Right cardiac atrium (tissue), 5 donors: ENCODE data around the gene LMNTD2. TPM values are rescaled to one million over a fixed set of nuclear protein-coding genes. Genes with fewer than 3 reads are reported as not detected.

ENCODE experiments used
- ATAC-seq, 2 donors: fragments of 200-7000 bp; cut with Tn5 transposase; one replicate each; pipeline versions ENCODE4 v1.8.0 to v1.9.1; 2020; ENCODE audit warnings: moderate library complexity in 2 of 2, mild to moderate bottlenecking in 1 of 2
- DNase-seq, 3 donors: peaks; one replicate each; pipeline ENCODE4 v3.0.0-alpha.2; 2020
- H3K27ac ChIP-seq: one replicate; pipeline ENCODE4 v1.5.1; 2013; ENCODE audit warnings: mild to moderate bottlenecking, low read length, control low read depth, moderate library complexity
- H3K27me3 ChIP-seq: one replicate; pipeline ENCODE4 v1.6.1; 2013; ENCODE audit not compliant: control insufficient read depth, insufficient read depth
- H3K4me1 ChIP-seq: one replicate; pipeline ENCODE4 v1.6.1; 2013; ENCODE audit warnings: low read length; ENCODE audit not compliant: control insufficient read depth, insufficient read depth
- H3K4me3 ChIP-seq: one replicate; pipeline ENCODE4 v1.5.1; 2013; ENCODE audit warnings: low read length, control low read depth
- H3K9me3 ChIP-seq: one replicate; pipeline ENCODE4 v1.6.1; 2013; ENCODE audit warnings: low read length; ENCODE audit not compliant: control insufficient read depth
- WGBS: extraction: QIAGEN DNeasy Blood & Tissue Kit; methylation state at CpG from one replicate; pipeline ENCODE4 v1.1.7; 2013; 5-methylcytosine and 5-hydroxymethylcytosine counted together
- intact Hi-C, 4 donors: fragments of 100-400 bp; cut with DNase I; formaldehyde crosslinking; loops; one replicate each; pipeline versions ENCODE4 v1.11.0 to v1.14.0; 2022 to 2023
- polyA plus RNA-seq: library from polyadenylated mRNA; stranded (reverse); fragments of 200-250 nt; gene quantifications from one replicate; pipeline ENCODE4 v1.2.3, GENCODE V29; 2013
- total RNA-seq, 4 donors: library from RNA; stranded (reverse); fragmentation: NEBNext Ultra II Directional; extraction: Animal tissue kit (Norgen Biotek cat#: 25700); gene quantifications; one replicate each; pipeline ENCODE4 v1.2.1, GENCODE V29; 2021
- donor health status: healthy with polysubstance abuse.
- donor health status: DM: no; HTN: yes; CAD: no.
- donor health status: DM: no; HTN: no; CAD: no.
- donor health status: DM: no; HTN: yes; CAD: no; lungs with severe emphysema.
- donor health status: DM: yes; HTN: yes; CAD: no.

The LMNTD2 gene
- total and polyA plus RNA-seq, 5 donors: 0.50 to 1.4 (median 0.66) TPM

- Histone ChIP-seq H3K9me3 (no peaks in the 10 kb centered on the region), H3K4me3 (no peak overlapping the region), H3K27me3 (no peaks in the 10 kb centered on the region), H3K4me1 (no peaks in the 10 kb centered on the region), H3K27ac (no peak overlapping the region)
- intact Hi-C loops: loop anchor here in 3 of 4 donors (5.0 to 10.0 kb wide), 2 partner anchors 175 to 177 kb away; no protein-coding TSS in a partner anchor
- WGBS: 94% methylated on average over 25 of the region's 25 CpGs
- ATAC-seq (no peak), DNase-seq (peak in 2 of 3 donors; percentile 13 to 57)
Measured at GRCh38 chr11:550021-550745, 10.4 kb downstream of the LMNTD2 start.

GRCh38 chr11:548700-549603, 11.6 kb downstream of the LMNTD2 start:
- intact Hi-C loops: no loop called here
- peak in 2 of 3 donors; percentile 10 to 33 for DNase-seq
- WGBS: 75% methylated on average over 32 of the region's 32 CpGs
- no peaks in the 10 kb centered on the region for H3K27me3 ChIP-seq
- no peak overlapping the region for H3K4me3 ChIP-seq
- ATAC-seq: no peak
- no peaks in the 10 kb centered on the region for H3K4me1 ChIP-seq
- H3K27ac ChIP-seq: no peak overlapping the region
- no peaks in the 10 kb centered on the region for H3K9me3 ChIP-seq

GRCh38 chr11:545171-545570, 15.4 kb downstream of the LMNTD2 start:
- no peaks in the 10 kb centered on the region for H3K27me3 ChIP-seq
- H3K4me1 ChIP-seq: no peaks in the 10 kb centered on the region
- ATAC-seq: no peak
- peak in 1 of 3 donors; percentile 8 for DNase-seq
- 90% methylated on average over 11 of the region's 11 CpGs for WGBS
- intact Hi-C loops: no loop called here
- no peaks in the 10 kb centered on the region for H3K9me3 ChIP-seq
- H3K27ac ChIP-seq: no peak overlapping the region
- no peak overlapping the region for H3K4me3 ChIP-seq

GRCh38 chr11:544817-545166, 15.7 kb downstream of the LMNTD2 start:
- intact Hi-C loops: no loop called here
- no peak overlapping the region for H3K4me3 ChIP-seq
- H3K4me1 ChIP-seq: no peaks in the 10 kb centered on the region
- DNase-seq (peak in 1 of 3 donors; percentile 44), ATAC-seq (peak in 1 of 2 donors; percentile 3)
- H3K9me3 ChIP-seq: no peaks in the 10 kb centered on the region
- H3K27me3 ChIP-seq: no peaks in the 10 kb centered on the region
- WGBS: 69% methylated on average over 5 of the region's 5 CpGs
- H3K27ac ChIP-seq: no peak overlapping the region

GRCh38 chr11:541433-541885, 19.1 kb downstream of the LMNTD2 start:
- DNase-seq: peak in 2 of 3 donors; percentile 33 to 50
- WGBS: 92% methylated on average over 20 of the region's 20 CpGs
- intact Hi-C loops: no loop called here

GRCh38 chr11:540583-541432, 19.7 kb downstream of the LMNTD2 start:
- no peaks in the 10 kb centered on the region for H3K27me3 ChIP-seq
- DNase-seq (peak in 2 of 3 donors; percentile 44 to 45), ATAC-seq (no peak)
- WGBS: 84% methylated on average over 23 of the region's 23 CpGs
- H3K27ac ChIP-seq: no peak overlapping the region
- intact Hi-C loops: no loop called here
- H3K9me3 ChIP-seq: no peaks in the 10 kb centered on the region
- H3K4me1 ChIP-seq: no peaks in the 10 kb centered on the region
- no peak overlapping the region for H3K4me3 ChIP-seq

More at GRCh38 chr11:541433-541885, 19.1 kb downstream of the LMNTD2 start:
- no peak for ATAC-seq
- no peaks in the 10 kb centered on the region for H3K9me3 ChIP-seq
- H3K4me3 ChIP-seq: no peak overlapping the region
- H3K27me3 ChIP-seq: no peaks in the 10 kb centered on the region
- H3K4me1 ChIP-seq: no peaks in the 10 kb centered on the region
- H3K27ac ChIP-seq: no peak overlapping the region

- 89% methylated on average over 8 of the region's 8 CpGs for WGBS
- no peak for ATAC-seq
- no peak overlapping the region for H3K4me3 ChIP-seq
- no peak overlapping the region for H3K27ac ChIP-seq
- no peaks in the 10 kb centered on the region for H3K9me3 ChIP-seq
- H3K4me1 ChIP-seq: no peaks in the 10 kb centered on the region
- intact Hi-C loops: no loop called here
- no peaks in the 10 kb centered on the region for H3K27me3 ChIP-seq
- DNase-seq: peak in 2 of 3 donors; percentile 42 to 49
Measured at GRCh38 chr11:539971-540481, 20.5 kb downstream of the LMNTD2 start.

DNA sequence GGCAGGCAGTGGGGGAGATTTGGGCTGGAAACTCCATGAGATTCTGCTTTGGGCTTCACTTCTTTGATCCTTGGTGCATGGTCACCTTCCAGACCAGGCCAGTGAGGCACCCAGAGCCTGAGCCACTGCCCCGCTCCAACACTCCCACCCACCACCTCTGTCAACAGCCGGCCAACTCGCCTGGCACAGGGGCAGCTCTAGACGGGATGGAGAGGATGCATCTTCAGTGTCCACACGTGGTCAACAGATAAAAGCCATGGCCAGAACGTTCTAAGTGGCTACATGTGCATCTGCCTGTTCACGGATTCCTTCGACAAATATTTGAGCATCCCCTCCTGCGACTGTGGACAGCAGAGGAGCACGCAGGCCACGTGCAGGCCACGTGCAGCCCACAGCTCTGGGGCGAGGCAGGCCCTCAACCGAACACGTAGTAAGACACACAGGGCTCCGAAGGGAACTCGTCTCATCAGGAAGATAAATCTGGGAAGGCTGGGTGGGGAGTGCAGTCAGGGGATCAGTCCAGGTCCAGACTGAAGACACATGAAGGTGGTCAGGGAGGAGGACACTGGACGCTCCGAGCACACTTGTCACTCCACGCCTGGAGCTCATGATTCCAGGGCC, 22.0 kb downstream of the LMNTD2 start:
- intact Hi-C loops: no loop called here
- H3K27ac ChIP-seq: no peak overlapping the region
- no peak for ATAC-seq

DNA sequence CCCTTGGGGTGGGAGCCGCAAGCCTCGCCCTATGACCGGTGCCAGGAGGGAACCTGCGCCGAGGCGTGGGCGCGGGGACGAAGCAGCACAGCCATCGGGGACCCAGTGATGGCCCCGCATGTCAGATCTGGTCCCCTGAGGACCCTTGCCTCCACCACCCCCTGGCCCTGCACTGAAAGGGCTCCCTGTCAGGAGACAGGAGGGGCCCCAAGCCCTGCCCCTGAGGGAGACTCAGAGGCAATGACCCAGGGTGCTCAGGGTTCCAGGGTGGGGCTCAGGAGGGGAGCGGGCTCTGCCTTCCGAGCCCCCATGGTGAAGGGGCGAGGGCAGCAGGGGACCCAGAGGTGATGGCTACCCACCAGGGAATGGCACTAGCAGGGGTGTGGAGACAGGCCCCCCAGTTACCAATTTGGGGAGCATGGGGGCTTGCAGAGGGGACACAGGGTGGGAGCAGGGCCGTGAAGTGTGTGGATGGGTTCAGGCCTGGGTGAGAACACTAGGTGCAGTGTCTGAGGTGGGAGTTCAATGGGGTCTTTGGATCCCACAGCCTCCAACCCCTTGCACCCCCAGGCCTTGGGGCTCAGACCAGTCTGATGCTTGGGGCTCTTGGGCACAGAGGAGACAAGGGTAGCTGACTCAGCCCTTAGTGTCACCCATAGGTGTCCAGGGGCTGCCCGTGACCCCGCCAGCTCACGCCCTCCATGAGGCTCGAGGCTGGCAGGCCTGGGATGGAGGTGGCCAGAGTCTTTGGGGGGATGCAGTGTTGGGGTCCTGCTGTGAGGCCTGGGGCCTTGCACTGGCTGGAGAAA, 22.7 kb downstream of the LMNTD2 start:
- DNase-seq: peak in 2 of 3 donors; percentile 13 to 57
- no peak overlapping the region for H3K4me3 ChIP-seq
- intact Hi-C loops: no loop called here
- H3K27ac ChIP-seq: no peak overlapping the region
- no peaks in the 10 kb centered on the region for H3K27me3 ChIP-seq
- no peak for ATAC-seq
- H3K4me1 ChIP-seq: no peaks in the 10 kb centered on the region
- no peaks in the 10 kb centered on the region for H3K9me3 ChIP-seq
- WGBS: 52% methylated on average over 19 of the region's 19 CpGs

More for the DNA sequence above, 22.0 kb downstream of the LMNTD2 start:
- H3K4me1 ChIP-seq: no peaks in the 10 kb centered on the region
- H3K9me3 ChIP-seq: no peaks in the 10 kb centered on the region
- no peak overlapping the region for H3K4me3 ChIP-seq
- WGBS: 87% methylated on average over 20 of the region's 20 CpGs
- no peaks in the 10 kb centered on the region for H3K27me3 ChIP-seq
- DNase-seq: peak in 2 of 3 donors; percentile 4 to 50
